Mesodermal cell (in vitro differentiated cells): Measurements from ENCODE around the gene ZBED3. TPM values are rescaled to one million over a fixed set of nuclear protein-coding genes. Genes with fewer than 3 reads are reported as not detected.
"Not testable (repeated sequence)": the region's sequence is repeated elsewhere in the genome, so short reads cannot be mapped to it uniquely, and the experiment has no call there.

Source experiments
- H3K27ac ChIP-seq: 2 replicates; pipeline ENCODE4 v1.7.0; 2013; ENCODE audit warnings: mild to moderate bottlenecking, low read depth, low read length, moderate library complexity; ENCODE audit not compliant: severe bottlenecking
- H3K36me3 ChIP-seq: 2 replicates; pipeline ENCODE4 v1.7.1; 2013; ENCODE audit warnings: mild to moderate bottlenecking, low read length, moderate library complexity; ENCODE audit not compliant: control insufficient read depth, insufficient read depth
- H3K4me1 ChIP-seq: one replicate; pipeline ENCODE4 v1.7.1; 2013; ENCODE audit warnings: mild to moderate bottlenecking, low read length; ENCODE audit not compliant: insufficient read depth, control insufficient read depth, poor library complexity, severe bottlenecking
- H3K4me3 ChIP-seq: 2 replicates; pipeline ENCODE4 v1.7.0; 2013; ENCODE audit warnings: low read length, control low read depth, mild to moderate bottlenecking; ENCODE audit not compliant: insufficient read depth, poor library complexity, severe bottlenecking; ENCODE audit errors: extremely low read depth
- H3K9me3 ChIP-seq: 2 replicates; pipeline ENCODE4 v1.7.1; 2013; ENCODE audit warnings: mild to moderate bottlenecking, low read length, moderate library complexity; ENCODE audit not compliant: control insufficient read depth
- WGBS, 2 experiments: methylation state at CpG; one replicate each; pipeline ENCODE4 v1.1.5; 2013; ENCODE audit warnings: missing lambda C conversion rate in 2 of 2; ENCODE audit not compliant: insufficient coverage in 2 of 2; 5-methylcytosine and 5-hydroxymethylcytosine counted together
- polyA plus RNA-seq, 2 experiments: library from polyadenylated mRNA; stranded (reverse); fragments of 50-300 nt; gene quantifications; one replicate each; pipeline ENCODE4 v1.2.3, GENCODE V29; 2013

The ZBED3 gene, protein sequence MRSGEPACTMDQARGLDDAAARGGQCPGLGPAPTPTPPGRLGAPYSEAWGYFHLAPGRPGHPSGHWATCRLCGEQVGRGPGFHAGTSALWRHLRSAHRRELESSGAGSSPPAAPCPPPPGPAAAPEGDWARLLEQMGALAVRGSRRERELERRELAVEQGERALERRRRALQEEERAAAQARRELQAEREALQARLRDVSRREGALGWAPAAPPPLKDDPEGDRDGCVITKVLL
- 4.1 TPM for polyA plus RNA-seq (2013, experiment 1 of 2)
- 2.3 TPM for polyA plus RNA-seq (2013, experiment 2 of 2)

DNA sequence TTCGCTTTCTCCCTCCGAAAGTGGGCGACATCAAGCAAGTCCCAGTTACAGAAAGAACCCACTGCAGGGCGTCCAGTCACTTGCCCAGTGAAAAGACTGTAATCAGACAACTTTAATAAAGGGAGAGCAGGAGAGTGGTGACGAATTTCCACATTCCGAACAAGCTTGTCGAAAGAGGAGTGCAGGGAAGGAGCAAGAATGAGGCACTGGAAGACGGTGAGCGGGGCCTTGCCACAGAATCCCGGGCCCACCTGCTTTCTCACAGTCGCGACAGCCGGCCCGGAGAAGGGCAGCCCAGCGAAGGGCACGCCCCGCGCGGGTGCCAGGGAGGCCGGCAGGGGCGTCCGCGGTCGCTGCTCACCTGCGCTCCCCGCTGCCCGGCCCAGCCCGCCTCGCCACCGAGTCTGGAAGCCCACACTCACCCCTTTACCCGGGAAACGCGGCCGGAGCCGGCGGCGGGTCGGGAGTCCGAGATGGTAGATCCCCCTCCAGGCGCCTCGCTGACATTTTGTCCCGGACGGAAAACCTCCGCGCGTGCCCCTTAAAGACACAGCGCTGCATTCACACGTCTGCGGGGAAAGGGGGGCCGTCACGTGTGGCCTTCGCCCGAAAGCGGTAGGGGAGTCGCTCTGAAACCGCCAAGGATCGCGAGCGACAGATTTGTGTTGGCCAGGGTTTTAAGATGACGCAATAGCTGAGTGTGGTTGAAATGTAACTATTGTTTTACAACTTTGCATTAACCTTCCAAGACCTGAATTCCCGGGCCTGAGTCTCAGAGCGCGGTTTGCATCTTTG is at the start of gene ZBED3:
TSS of gene ZBED3 (minus strand) at position 597 of the 795 bp plus-strand sequence. CDS start 9,407 bp downstream, outside the sequence.
- peak within 1 kb of the TSS; percentile 67 for H3K4me3 ChIP-seq
- H3K27ac ChIP-seq: peak within 1 kb of the TSS; percentile 93
- 1% methylated on average over 32 to 50 of the region's 63 CpGs for WGBS, 2 experiments
- peaks cover 5% of the 10 kb centered on the region for H3K9me3 ChIP-seq
- H3K36me3 ChIP-seq: no peaks in the 10 kb centered on the region
- H3K4me1 ChIP-seq: peaks cover 4% of the 10 kb centered on the region

DNA sequence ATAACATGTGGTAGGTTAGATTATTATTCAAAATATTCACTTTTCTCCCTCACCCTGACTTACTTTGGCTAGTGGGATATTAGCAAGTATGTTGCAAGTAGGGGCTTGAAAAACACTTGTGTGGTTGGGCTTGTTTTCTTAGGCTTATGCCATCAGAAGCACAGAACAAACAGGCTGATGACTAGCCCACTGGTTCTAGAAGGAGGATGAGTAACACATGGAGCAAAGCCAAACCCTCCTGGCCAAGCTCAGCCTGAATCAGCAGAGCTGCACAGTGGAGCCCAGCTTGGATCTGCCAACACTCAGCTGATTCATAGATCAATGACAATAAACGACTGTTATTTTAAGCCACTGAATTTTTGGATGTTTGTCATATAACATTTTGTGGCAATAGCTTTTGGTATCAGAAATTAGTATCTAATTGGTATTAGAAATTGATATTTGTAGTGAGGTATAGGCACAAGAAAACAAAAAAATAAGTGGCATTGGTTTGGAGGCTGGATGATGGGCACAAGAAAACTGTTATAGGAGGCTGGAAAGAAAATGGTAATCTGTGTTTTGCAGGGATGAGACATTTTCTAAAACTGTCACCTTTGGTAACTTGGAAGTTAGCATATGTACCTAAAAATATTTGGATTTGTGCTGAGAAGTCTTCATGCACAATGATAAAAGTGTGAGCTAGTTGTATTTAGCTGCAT is 46.1 kb upstream of the ZBED3 start:
- Histone ChIP-seq H3K4me1 (no peaks in the 10 kb centered on the region), H3K27ac (no peak overlapping the region), H3K36me3 (no peaks in the 10 kb centered on the region), H3K9me3 (no peaks in the 10 kb centered on the region), H3K4me3 (no peak overlapping the region)
- WGBS, 2 experiments: 86 to 100% methylated on average over 1 of the region's 1 CpG

DNA sequence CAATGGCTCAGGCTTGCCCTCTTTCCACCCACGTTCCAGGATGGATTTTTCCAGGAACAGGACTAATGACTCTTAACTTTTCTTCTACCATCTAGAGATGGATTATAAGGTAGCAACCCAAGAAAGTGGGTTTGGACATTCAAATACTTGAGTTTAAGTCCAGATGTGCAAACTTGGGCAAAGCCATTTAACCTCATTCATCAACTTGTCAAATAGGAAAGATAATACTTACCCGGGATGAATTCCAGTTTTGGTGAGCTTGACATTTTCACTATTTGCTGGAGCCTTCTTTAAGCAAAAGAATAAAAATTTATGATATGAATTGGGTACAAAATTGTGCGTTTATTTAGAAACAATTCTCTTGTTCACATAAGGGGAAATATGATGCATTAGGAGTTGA is 44.3 kb upstream of the ZBED3 start:
- Histone ChIP-seq H3K36me3 (no peaks in the 10 kb centered on the region), H3K4me1 (no peaks in the 10 kb centered on the region), H3K27ac (no peak overlapping the region), H3K9me3 (no peaks in the 10 kb centered on the region), H3K4me3 (no peak overlapping the region)
- 100% methylated on average over 1 of the region's 3 CpGs; no CpG with 5 or more reads in 1 of the 2 experiments for WGBS, 2 experiments

DNA sequence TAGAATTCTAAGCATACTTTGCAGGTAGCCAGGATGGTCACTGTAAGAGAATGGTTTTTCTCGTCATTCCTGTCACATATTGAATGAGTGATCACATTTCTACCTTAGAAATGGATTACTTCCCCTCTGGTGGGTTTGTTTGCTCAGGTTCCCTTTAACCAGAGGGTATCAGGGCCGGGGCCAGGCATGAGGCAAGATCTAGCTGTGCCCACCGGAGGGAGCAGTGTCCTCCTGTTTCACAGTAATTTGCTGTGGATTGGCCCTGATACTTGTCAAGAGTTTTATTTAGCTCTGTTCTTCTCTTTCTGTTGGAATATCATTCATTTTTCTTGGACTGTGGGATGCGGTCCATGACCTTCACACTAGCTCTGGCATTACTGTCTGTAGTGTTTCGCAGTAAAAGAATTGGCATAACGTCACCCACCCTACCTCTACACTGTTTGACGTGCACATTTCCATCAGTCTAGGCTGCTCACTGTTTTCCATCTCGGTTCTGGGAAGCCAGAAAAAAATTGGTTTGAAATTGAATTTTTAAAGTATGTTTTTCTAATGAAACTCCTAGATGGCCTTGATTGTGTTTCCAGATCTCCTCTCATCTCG is 42.4 kb upstream of the ZBED3 start:
- Histone ChIP-seq H3K27ac (no peak overlapping the region), H3K9me3 (no peaks in the 10 kb centered on the region), H3K4me1 (no peaks in the 10 kb centered on the region), H3K36me3 (no peaks in the 10 kb centered on the region), H3K4me3 (no peak overlapping the region)
- WGBS, 2 experiments: 60 to 66% methylated on average over 2 to 3 of the region's 9 CpGs

DNA sequence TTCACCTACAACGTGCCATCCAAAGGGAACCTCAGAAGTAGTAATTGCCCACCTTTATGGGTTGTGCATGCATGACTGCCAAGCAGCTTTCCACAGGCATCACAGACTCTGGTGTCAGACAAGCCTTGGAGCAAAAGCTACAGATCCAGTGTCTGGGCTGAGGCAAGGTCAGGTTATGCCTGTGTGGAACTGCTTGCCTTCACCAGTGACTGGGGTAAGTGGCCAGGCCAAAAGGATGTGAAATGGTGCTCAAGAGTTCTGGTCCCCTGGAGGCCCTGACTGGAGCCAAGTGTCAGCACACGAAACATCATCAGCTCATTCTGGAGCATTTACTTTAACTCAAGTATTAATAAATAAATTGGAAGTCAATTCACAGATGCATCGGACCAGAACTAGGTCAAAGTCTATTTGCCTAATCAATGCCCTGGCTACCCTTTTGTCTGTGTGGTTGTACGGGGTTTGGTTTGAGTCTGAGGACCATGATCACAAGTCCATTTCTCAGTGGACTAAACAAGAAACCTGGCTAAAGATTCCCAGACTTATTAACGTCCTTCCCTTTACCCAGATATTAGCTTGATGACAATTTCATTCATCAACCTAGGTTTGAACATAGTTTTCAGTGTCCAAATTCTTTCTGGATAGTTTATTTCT is 41.5 kb upstream of the ZBED3 start:
- WGBS, 2 experiments: 86 to 93% methylated on average over 2 to 4 of the region's 5 CpGs
- Histone ChIP-seq H3K27ac (no peak overlapping the region), H3K4me1 (no peaks in the 10 kb centered on the region), H3K9me3 (no peaks in the 10 kb centered on the region), H3K4me3 (no peak overlapping the region), H3K36me3 (no peaks in the 10 kb centered on the region)

DNA sequence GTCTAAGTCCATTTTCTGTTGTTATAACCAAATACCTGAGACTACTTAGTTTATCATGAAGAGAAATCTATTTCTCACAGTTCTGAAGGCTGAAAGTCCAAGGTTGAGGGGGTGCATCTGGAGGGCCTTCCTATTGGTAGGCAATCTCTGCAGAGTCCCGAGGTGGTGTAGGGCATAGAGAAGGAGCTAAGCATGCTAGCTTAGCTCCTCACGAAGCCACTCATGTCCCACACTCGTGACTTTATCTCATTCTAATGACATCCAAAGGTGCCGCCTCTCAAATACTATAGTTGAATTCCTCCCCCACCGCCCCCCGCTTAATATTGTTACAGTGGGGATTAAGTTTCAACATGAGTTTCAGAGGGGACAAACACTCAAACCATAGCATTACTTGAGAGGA is 36.0 kb upstream of the ZBED3 start:
- Histone ChIP-seq H3K4me3 (no peak overlapping the region), H3K36me3 (peaks cover 3% of the 10 kb centered on the region), H3K4me1 (no peaks in the 10 kb centered on the region), H3K9me3 (no peaks in the 10 kb centered on the region), H3K27ac (no peak overlapping the region)
- 100% methylated on average over 1 of the region's 6 CpGs; no CpG with 5 or more reads in 1 of the 2 experiments for WGBS, 2 experiments

DNA sequence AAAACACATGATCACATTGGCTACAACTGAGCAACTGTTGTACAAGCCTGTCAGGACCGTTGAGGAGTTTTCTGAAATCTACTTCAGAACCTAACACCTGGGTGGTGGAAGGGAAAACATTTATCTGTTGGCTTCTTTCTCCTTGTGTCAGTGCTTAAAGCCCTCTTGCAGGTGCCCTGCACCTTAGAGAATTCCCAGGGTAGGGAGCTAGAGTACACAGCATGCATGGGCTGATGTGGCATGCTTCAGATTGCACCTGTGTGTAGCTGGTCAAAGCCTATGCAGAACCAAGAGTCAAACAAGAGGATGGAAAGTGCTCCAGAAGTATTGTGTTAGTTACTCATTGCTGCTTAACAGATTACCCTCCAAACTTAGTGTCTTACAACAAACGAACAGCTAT is 33.6 kb upstream of the ZBED3 start:
- Histone ChIP-seq H3K9me3 (no peaks in the 10 kb centered on the region), H3K4me3 (no peak overlapping the region), H3K4me1 (no peaks in the 10 kb centered on the region), H3K36me3 (peaks cover 3% of the 10 kb centered on the region), H3K27ac (no peak overlapping the region)
- 75 to 89% methylated on average over 1 to 2 of the region's 2 CpGs for WGBS, 2 experiments

DNA sequence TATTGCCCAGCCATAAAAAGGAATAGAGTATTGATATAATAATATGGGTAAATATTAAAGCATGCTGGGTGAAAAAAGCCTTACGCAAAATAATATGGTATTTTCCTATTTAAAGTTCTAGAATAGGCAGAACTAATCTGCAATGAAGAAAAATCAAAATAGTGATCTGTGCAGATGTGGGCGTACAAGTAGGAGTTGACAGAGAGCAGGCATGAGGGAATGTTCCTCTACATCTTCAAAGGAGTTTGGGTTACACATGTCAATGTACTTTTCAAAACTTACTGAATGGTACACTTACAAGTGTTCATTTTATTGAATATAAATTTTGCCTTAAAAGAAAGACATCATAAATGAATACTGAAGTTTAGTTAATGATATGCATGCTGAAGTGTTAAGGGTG is 33.0 kb upstream of the ZBED3 start:
- H3K4me1 ChIP-seq: no peaks in the 10 kb centered on the region
- H3K4me3 ChIP-seq: no peak overlapping the region
- no peaks in the 10 kb centered on the region for H3K9me3 ChIP-seq
- H3K27ac ChIP-seq: no peak overlapping the region
- peaks cover 3% of the 10 kb centered on the region for H3K36me3 ChIP-seq
- WGBS, 2 experiments: 100% methylated on average over 2 of the region's 2 CpGs; no CpG with 5 or more reads in 1 of the 2 experiments

DNA sequence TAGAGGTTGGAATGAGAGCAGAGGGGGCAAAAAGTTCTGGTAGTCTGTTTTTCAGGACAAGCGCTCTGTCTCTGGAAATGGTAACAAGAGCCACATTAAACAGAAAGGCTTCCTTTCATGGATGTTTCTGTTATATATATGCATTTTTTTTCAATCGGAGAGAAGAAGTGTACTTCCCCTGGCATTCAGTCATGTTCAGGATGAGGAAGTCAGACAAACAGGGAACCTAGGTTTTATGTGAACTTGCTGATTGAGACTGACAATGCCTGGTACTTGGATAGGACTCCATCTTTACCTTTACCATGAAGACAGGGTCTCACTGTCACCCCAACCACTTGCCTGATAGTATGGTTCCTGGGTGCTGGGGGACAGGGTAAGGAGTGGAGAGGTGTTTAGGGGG is 30.1 kb upstream of the ZBED3 start:
- peaks cover 3% of the 10 kb centered on the region for H3K36me3 ChIP-seq
- H3K4me3 ChIP-seq: no peak overlapping the region
- H3K27ac ChIP-seq: no peak overlapping the region
- H3K4me1 ChIP-seq: no peaks in the 10 kb centered on the region
- 100% methylated on average over 1 to 2 of the region's 2 CpGs for WGBS, 2 experiments
- H3K9me3 ChIP-seq: no peaks in the 10 kb centered on the region

DNA sequence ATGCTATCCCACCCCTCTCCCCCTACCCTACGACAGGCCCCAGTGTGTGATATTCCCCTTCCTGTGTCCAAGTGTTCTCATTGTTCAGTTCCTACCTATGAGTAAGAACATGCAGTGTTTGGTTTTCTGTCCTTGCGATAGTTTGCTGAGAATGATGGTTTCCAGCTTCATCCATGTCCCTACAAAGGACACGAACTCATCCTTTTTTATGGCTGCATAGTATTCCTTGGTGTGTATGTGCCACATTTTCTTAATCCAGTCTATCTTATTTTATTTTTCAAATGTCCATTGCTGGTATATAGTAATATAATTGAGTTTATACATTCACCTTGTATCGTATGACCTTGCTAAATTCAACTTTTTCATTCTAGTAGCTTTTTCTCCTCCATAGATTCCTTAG is 19.9 kb upstream of the ZBED3 start:
- H3K9me3 ChIP-seq, H3K36me3 ChIP-seq, H3K4me1 ChIP-seq, H3K4me3 ChIP-seq, H3K27ac ChIP-seq: not testable (repeated sequence)
- no CpG with 5 or more reads among the region's 4 CpGs for WGBS, 2 experiments
